Ishikawa (cell line): ENCODE measurements around the gene MAGI2.
A peak's percentile ranks its signal among the peaks of the same experiment; 100 is the strongest.

Experiments
- CEBPB ChIP-seq: IDR thresholded peaks from 2 replicates; pipeline ENCODE4 v1.6.1; 2012
- CREB1 ChIP-seq: IDR thresholded peaks from 2 replicates; pipeline ENCODE4 v1.6.1; 2012; ENCODE audit warnings: low read depth
- EGR1 ChIP-seq: IDR thresholded peaks from 2 replicates; pipeline ENCODE4 v1.6.1; 2012
- EP300 ChIP-seq: IDR thresholded peaks from 2 replicates; pipeline ENCODE4 v1.6.1; 2012; ENCODE audit warnings: borderline replicate concordance
- FOXM1 ChIP-seq: IDR thresholded peaks from 2 replicates; pipeline ENCODE4 v1.6.1; 2012; ENCODE audit warnings: low read depth, borderline replicate concordance
- MAX ChIP-seq: IDR thresholded peaks from 2 replicates; pipeline ENCODE4 v1.6.1; 2012
- NFIC ChIP-seq: IDR thresholded peaks from 2 replicates; pipeline ENCODE4 v1.6.1; 2012
- RAD21 ChIP-seq: IDR thresholded peaks from 2 replicates; pipeline ENCODE4 v1.6.1; 2012; ENCODE audit warnings: low read depth
- REST ChIP-seq: IDR thresholded peaks from 2 replicates; pipeline ENCODE4 v1.6.1; 2012; ENCODE audit warnings: low read depth, mild to moderate bottlenecking
- TAF1 ChIP-seq: IDR thresholded peaks from 2 replicates; pipeline ENCODE4 v1.6.1; 2012; ENCODE audit warnings: low read depth, mild to moderate bottlenecking
- TCF12 ChIP-seq: IDR thresholded peaks from 2 replicates; pipeline ENCODE4 v1.6.1; 2012; ENCODE audit warnings: low read depth
- TEAD4 ChIP-seq: IDR thresholded peaks from 2 replicates; pipeline ENCODE4 v1.6.1; 2012
- USF1 ChIP-seq: IDR thresholded peaks from 2 replicates; pipeline ENCODE4 v1.6.1; 2012
- YY1 ChIP-seq: IDR thresholded peaks from 2 replicates; pipeline ENCODE4 v1.6.1; 2012; ENCODE audit warnings: low read depth
- ZBTB7A ChIP-seq: IDR thresholded peaks from 2 replicates; pipeline ENCODE4 v1.6.1; 2012; ENCODE audit warnings: low read depth

Gene MAGI2

GRCh38 chr7:79317728-79318127, 135.7 kb downstream of the MAGI2 start:
- TF ChIP-seq CEBPB, result no peak
- no peak for TF ChIP-seq EP300
- TF ChIP-seq CREB1, result no peak
- TF ChIP-seq MAX, result no peak
- TF ChIP-seq TAF1, result no peak
- TF ChIP-seq USF1, result no peak
- no peak for TF ChIP-seq REST
- 0 out of 2 replicates have a peak, but pooled peaks have one; percentile 18 for TF ChIP-seq TEAD4

GRCh38 chr7:79312022-79312421, 141.4 kb downstream of the MAGI2 start:
- TF ChIP-seq RAD21, result no peak
- TF ChIP-seq EP300, result no peak
- no peak for TF ChIP-seq EGR1
- TF ChIP-seq NFIC, result no peak
- no peak for TF ChIP-seq USF1
- no peak for TF ChIP-seq CEBPB
- no peak for TF ChIP-seq TCF12
- no peak for TF ChIP-seq TAF1
- TF ChIP-seq TEAD4, result no peak
- TF ChIP-seq REST, result no peak

- 0 out of 2 replicates have a peak, but pooled peaks have one; percentile 11 for TF ChIP-seq CEBPB
- no peak for TF ChIP-seq EP300
Observed at GRCh38 chr7:79308192-79308591, 145.3 kb downstream of the MAGI2 start.

- TF ChIP-seq EGR1 (no peak), ZBTB7A (no peak), USF1 (no peak), TEAD4 (no peak), CREB1 (no peak), FOXM1 (no peak), TCF12 (no peak), NFIC (no peak)
Observed at GRCh38 chr7:79307376-79307775, 146.1 kb downstream of the MAGI2 start.

- TF ChIP-seq NFIC, result no peak
- no peak for TF ChIP-seq EP300
- no peak for TF ChIP-seq USF1
- TF ChIP-seq CEBPB, result no peak
- no peak for TF ChIP-seq RAD21
- no peak for TF ChIP-seq YY1
- TF ChIP-seq EGR1, result no peak
- no peak for TF ChIP-seq CREB1
- TF ChIP-seq ZBTB7A, result no peak
- TF ChIP-seq TAF1, result no peak
Observed at GRCh38 chr7:79304711-79305110, 148.8 kb downstream of the MAGI2 start.

- TF ChIP-seq RAD21 (no peak), NFIC (no peak), YY1 (no peak), ZBTB7A (no peak), EP300 (no peak), CEBPB (no peak), TCF12 (no peak), EGR1 (no peak), USF1 (no peak), TAF1 (no peak), REST (no peak), FOXM1 (no peak), CREB1 (no peak), TEAD4 (no peak), MAX (no peak)
Observed at GRCh38 chr7:79302293-79302692, 151.2 kb downstream of the MAGI2 start.
